ENCODE results near the gene PLA2G4A. TPM values are rescaled to one million over a fixed set of nuclear protein-coding genes. Genes with fewer than 3 reads are reported as not detected.
A peak's percentile ranks its signal among the peaks of the same experiment; 100 is the strongest.

The PLA2G4A gene
- total RNA-seq, 2 donors from 2014 or later, result 4.7 to 11.2 TPM

GRCh38 chr1:186843226-186843625 lies 14.5 kb downstream of the PLA2G4A start:
- DNase-seq (no peak), ATAC-seq (no peak)
- no peak for TF ChIP-seq CTCF (IDR thresholded peaks at IDR 0.05)
- TF ChIP-seq POLR2A (IDR thresholded peaks at IDR 0.05), result no peak
- Histone ChIP-seq H3K27me3 (no peaks in the 10 kb centered on the region), H3K9me3 (no peaks in the 10 kb centered on the region), H3K27ac (no peak overlapping the region), H3K36me3 (replicated peaks in 1 of 2; ENCODE audit: insufficient read depth in 1 of 2, low read depth in 2 of 2) (no peaks in the 10 kb centered on the region), H3K4me1 (peaks cover 14% of the 10 kb centered on the region), H3K4me3 (no peak overlapping the region)
- intact Hi-C loops (cut with DNase I), result no loop called here
- WGBS, 2 donors, result 22 to 35% methylated on average over 2 of the region's 2 CpGs

GRCh38 chr1:186843931-186844330 lies 15.2 kb downstream of the PLA2G4A start:
- no peak for DNase-seq
- H3K36me3 ChIP-seq (replicated peaks in 1 of 2; ENCODE audit: insufficient read depth in 1 of 2, low read depth in 2 of 2), result no peaks in the 10 kb centered on the region
- no peak for TF ChIP-seq CTCF (IDR thresholded peaks at IDR 0.05)
- no peak for TF ChIP-seq POLR2A (IDR thresholded peaks at IDR 0.05)
- peaks cover 13% of the 10 kb centered on the region for H3K4me1 ChIP-seq
- ATAC-seq, result no peak
- WGBS, 2 donors, result 73 to 81% methylated on average over 2 of the region's 2 CpGs
- H3K27ac ChIP-seq, result no peak overlapping the region
- H3K4me3 ChIP-seq, result no peak overlapping the region
- intact Hi-C loops (cut with DNase I), result no loop called here
- H3K27me3 ChIP-seq, result no peaks in the 10 kb centered on the region
- H3K9me3 ChIP-seq, result no peaks in the 10 kb centered on the region

GRCh38 chr1:186845576-186846210 lies 16.9 kb downstream of the PLA2G4A start:
- DNase-seq, result no peak
- intact Hi-C loops (cut with DNase I), result no loop called here
- ATAC-seq, result no peak
- Histone ChIP-seq H3K4me3 (no peak overlapping the region), H3K27me3 (no peaks in the 10 kb centered on the region), H3K27ac (no peak overlapping the region), H3K4me1 (peaks cover 8% of the 10 kb centered on the region), H3K9me3 (no peaks in the 10 kb centered on the region), H3K36me3 (replicated peaks in 1 of 2; ENCODE audit: insufficient read depth in 1 of 2, low read depth in 2 of 2) (no peaks in the 10 kb centered on the region)
- TF ChIP-seq POLR2A (IDR thresholded peaks at IDR 0.05), result no peak
- 29 to 38% methylated on average over 3 of the region's 3 CpGs for WGBS, 2 donors

- DNase-seq (no peak), ATAC-seq (no peak)
- Histone ChIP-seq H3K27ac (peak overlapping the region in 1 of 4 donors; percentile 59), H3K27me3 (no peaks in the 10 kb centered on the region), H3K36me3 (replicated peaks in 1 of 2; ENCODE audit: insufficient read depth in 1 of 2, low read depth in 2 of 2) (no peaks in the 10 kb centered on the region), H3K9me3 (no peaks in the 10 kb centered on the region), H3K4me1 (peaks cover 8% of the 10 kb centered on the region), H3K4me3 (no peak overlapping the region)
- TF ChIP-seq CTCF (IDR thresholded peaks at IDR 0.05) (no peak), POLR2A (IDR thresholded peaks at IDR 0.05) (no peak)
- intact Hi-C loops (cut with DNase I), result no loop called here
These were observed 19.9 kb downstream of the PLA2G4A start for GRCh38 chr1:186848509-186849130.

GRCh38 chr1:186849271-186849671 lies 20.5 kb downstream of the PLA2G4A start:
- peak overlapping the region in 1 of 4 donors; percentile 59 for H3K27ac ChIP-seq
- 35 to 44% methylated on average over 5 of the region's 5 CpGs for WGBS, 2 donors
- peak in 1 of 4 donors; percentile 26 for DNase-seq
- no peaks in the 10 kb centered on the region for H3K36me3 ChIP-seq (replicated peaks in 1 of 2; ENCODE audit: insufficient read depth in 1 of 2, low read depth in 2 of 2)
- TF ChIP-seq POLR2A (IDR thresholded peaks at IDR 0.05) (no peak), CTCF (IDR thresholded peaks at IDR 0.05) (no peak)
- no peak for ATAC-seq
- no peaks in the 10 kb centered on the region for H3K27me3 ChIP-seq
- intact Hi-C loops (cut with DNase I), result no loop called here
- H3K4me3 ChIP-seq, result no peak overlapping the region
- no peaks in the 10 kb centered on the region for H3K9me3 ChIP-seq
- H3K4me1 ChIP-seq, result peaks cover 8% of the 10 kb centered on the region
